ENCODE results near the gene KNDC1.

- TF ChIP-seq, protein P1, sequence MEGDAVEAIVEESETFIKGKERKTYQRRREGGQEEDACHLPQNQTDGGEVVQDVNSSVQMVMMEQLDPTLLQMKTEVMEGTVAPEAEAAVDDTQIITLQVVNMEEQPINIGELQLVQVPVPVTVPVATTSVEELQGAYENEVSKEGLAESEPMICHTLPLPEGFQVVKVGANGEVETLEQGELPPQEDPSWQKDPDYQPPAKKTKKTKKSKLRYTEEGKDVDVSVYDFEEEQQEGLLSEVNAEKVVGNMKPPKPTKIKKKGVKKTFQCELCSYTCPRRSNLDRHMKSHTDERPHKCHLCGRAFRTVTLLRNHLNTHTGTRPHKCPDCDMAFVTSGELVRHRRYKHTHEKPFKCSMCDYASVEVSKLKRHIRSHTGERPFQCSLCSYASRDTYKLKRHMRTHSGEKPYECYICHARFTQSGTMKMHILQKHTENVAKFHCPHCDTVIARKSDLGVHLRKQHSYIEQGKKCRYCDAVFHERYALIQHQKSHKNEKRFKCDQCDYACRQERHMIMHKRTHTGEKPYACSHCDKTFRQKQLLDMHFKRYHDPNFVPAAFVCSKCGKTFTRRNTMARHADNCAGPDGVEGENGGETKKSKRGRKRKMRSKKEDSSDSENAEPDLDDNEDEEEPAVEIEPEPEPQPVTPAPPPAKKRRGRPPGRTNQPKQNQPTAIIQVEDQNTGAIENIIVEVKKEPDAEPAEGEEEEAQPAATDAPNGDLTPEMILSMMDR (IDR thresholded peaks at IDR 0.05; ENCODE audit: insufficient read depth, low read length): no peak
- TF ChIP-seq POLR2AphosphoS5 (IDR thresholded peaks at IDR 0.05; ENCODE audit: low read depth) (no peak), REST (IDR thresholded peaks at IDR 0.05; ENCODE audit: insufficient replicate concordance, low read depth) (no peak)
Observed at GRCh38 chr10:133270773-133271297, 110.8 kb downstream of the KNDC1 start.
